Measurements from ENCODE around the gene DLGAP1.
"Not testable (repeated sequence)": the region's sequence is repeated elsewhere in the genome, so short reads cannot be mapped to it uniquely, and the experiment has no call there.

DLGAP1 gene

DNA sequence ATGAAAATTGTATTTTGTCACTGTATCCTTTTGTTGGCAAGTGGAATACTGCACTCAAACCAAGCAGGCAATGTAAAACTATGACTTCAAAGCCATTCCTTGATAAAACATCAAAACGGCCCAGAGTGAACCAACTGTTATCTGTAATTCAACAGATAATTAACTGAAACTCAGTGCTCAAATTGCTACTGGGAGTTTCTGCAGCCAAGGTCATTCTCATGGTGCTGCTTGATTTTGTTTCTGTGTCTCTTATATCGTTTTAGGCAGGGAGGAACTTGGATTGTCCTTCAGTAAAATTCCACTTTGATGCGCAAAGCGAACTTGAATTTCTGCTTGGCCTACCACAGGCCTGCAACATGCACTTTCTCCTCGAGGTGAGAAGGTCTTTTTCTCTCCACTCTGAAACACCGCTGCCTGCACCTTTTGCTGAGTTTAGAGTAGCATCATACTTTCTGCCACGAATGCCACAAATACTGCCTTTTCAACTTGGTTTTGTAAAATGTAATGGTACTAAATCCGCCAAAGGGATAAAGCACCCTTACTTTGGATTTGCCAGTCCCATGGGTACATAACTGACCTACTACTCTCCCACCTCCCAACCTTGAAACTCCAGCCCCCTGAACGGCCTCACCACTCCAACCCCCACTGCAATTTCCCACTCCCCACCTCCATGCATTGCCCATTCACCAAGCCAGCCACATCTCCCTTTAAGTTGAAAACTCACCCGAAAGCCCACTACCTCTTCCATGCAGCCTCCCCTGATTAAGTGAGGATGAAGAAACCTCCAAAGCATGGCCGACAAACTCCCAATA lies 800.5 kb downstream of the DLGAP1 start:
- no peak for DNase-seq (ENCODE audit: low spot score)
- TF ChIP-seq, protein P1, sequence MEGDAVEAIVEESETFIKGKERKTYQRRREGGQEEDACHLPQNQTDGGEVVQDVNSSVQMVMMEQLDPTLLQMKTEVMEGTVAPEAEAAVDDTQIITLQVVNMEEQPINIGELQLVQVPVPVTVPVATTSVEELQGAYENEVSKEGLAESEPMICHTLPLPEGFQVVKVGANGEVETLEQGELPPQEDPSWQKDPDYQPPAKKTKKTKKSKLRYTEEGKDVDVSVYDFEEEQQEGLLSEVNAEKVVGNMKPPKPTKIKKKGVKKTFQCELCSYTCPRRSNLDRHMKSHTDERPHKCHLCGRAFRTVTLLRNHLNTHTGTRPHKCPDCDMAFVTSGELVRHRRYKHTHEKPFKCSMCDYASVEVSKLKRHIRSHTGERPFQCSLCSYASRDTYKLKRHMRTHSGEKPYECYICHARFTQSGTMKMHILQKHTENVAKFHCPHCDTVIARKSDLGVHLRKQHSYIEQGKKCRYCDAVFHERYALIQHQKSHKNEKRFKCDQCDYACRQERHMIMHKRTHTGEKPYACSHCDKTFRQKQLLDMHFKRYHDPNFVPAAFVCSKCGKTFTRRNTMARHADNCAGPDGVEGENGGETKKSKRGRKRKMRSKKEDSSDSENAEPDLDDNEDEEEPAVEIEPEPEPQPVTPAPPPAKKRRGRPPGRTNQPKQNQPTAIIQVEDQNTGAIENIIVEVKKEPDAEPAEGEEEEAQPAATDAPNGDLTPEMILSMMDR (IDR thresholded peaks at IDR 0.05; ENCODE audit: borderline replicate concordance, control extremely low read depth, extremely low read depth, insufficient read depth, missing control alignments) = no peak
- in situ Hi-C loops (cut with MboI; ENCODE audit: low sequenced_read_pairs, unreplicated experiment) = no loop called here

DNA sequence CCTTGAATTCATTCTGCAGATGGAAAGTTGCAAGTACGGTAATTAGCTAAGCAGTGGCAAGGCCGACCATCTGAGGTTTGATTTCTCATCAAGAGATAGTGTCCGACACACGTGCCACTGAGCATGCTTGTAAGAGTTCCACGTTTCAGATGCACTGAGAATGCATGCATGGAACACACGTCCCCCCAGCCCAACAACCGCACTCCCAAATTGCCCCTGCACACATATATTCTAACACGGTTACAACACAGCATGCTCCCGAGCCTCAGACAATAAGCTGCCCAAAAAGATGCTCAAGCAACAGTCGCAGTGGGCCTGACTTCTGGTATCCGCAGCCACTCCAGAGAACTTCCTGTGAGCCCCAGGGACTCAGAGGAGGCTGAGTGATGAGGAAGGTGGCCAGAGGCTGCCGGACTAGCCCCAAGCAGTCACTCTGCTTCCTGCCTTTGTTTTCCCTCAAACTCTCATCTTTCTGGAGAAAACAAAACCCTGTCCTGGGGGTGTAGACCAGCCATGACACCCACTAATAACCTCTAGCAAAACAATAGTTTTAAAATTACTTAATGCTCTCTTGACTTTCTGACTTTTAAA lies 801.2 kb downstream of the DLGAP1 start:
- no peak for DNase-seq (ENCODE audit: low spot score)
- in situ Hi-C loops (cut with MboI; ENCODE audit: low sequenced_read_pairs, unreplicated experiment) = no loop called here

GRCh38 chr18:3653263-3653850 lies 801.8 kb downstream of the DLGAP1 start:
- TF ChIP-seq, protein P1 (IDR thresholded peaks at IDR 0.05; ENCODE audit: borderline replicate concordance, control extremely low read depth, extremely low read depth, insufficient read depth, missing control alignments) = no peak
- in situ Hi-C loops (cut with MboI; ENCODE audit: low sequenced_read_pairs, unreplicated experiment) = no loop called here
- DNase-seq (ENCODE audit: low spot score) = no peak

More for the DNA sequence above, 801.2 kb downstream of the DLGAP1 start:
- TF ChIP-seq, protein P1 (IDR thresholded peaks at IDR 0.05; ENCODE audit: borderline replicate concordance, control extremely low read depth, extremely low read depth, insufficient read depth, missing control alignments) = no peak

- in situ Hi-C loops (cut with MboI; ENCODE audit: low sequenced_read_pairs, unreplicated experiment) = no loop called here
- no peak for DNase-seq (ENCODE audit: low spot score)
- TF ChIP-seq, protein P1 (IDR thresholded peaks at IDR 0.05; ENCODE audit: borderline replicate concordance, control extremely low read depth, extremely low read depth, insufficient read depth, missing control alignments) = no peak
Measured at GRCh38 chr18:3652380-3653262, 802.5 kb downstream of the DLGAP1 start.

GRCh38 chr18:3651266-3651665 lies 803.8 kb downstream of the DLGAP1 start:
- in situ Hi-C loops (cut with MboI; ENCODE audit: low sequenced_read_pairs, unreplicated experiment) = no loop called here
- no peak for DNase-seq (ENCODE audit: low spot score)
- TF ChIP-seq, protein P1 (IDR thresholded peaks at IDR 0.05; ENCODE audit: borderline replicate concordance, control extremely low read depth, extremely low read depth, insufficient read depth, missing control alignments) = no peak

DNA sequence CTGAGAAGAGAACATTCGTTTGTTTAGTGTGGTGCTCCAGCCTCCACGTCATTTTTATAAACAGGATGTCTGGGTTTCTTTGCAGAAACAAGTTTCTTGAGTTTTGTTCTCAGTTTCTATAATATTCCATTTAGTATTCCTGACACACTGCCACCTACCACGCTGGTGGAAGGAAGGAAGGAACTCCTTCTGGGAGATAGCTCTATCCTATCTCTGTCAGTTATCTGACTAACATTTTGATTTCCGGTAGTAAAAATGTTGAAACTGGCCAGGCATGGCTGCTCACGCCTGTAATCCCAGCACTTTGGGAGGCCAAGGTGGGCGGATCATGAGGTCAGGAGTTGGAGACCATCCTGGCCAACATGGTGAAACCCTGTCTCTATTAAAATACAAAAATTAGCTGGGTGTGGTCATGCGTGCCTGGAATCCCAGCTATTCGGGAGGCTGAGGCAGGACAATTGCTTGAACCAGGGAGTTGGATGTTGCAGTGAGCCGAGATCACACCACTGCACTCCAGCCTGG lies 804.5 kb downstream of the DLGAP1 start:
- DNase-seq (ENCODE audit: low spot score); in situ Hi-C loops (cut with MboI; ENCODE audit: low sequenced_read_pairs, unreplicated experiment): not testable (repeated sequence)
